ENCODE results near the gene SP7.
"Not testable (repeated sequence)": the region's sequence is repeated elsewhere in the genome, so short reads cannot be mapped to it uniquely, and the experiment has no call there.

The SP7 gene

DNA sequence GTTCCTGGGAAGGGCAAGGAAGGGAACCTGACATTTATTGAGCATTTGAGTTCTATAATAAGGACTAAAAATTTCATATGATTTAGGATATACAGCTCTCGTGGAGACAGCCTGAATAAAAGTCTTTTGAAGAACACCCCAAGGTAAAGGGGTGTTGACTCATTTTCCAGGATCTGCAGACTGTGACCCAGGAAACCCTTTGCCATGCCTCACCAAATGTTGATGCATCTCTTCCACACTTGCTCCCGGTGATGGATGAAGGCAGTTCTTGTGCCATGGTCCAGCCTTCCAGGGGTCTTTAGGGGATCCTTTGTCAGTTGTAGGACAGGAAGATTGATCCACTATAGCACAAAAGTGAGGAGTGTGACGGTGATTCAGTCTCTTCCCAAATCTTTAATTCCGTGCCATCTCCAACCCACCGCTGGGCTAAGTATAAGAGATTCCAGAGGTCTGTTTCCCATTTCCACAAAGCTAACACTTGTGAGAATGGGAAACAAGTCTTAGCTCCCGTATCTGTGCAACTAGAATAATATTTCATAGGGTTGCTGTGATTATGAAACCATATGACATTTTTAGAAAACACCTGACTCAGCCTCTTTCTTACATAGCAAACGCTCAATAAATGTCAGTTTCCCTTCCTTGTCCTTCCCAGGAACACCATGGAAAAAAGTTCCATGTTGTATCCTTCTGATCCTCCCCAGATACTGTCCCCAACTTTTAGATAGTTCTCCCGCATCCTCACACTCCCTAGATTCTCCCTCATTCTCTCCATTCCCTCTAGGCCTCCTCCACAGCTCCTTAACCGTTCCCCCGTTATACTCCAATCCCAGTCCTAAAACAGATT, 15.6 kb downstream of the SP7 start:
- DNase-seq (ENCODE audit: low spot score) = no peak

DNA sequence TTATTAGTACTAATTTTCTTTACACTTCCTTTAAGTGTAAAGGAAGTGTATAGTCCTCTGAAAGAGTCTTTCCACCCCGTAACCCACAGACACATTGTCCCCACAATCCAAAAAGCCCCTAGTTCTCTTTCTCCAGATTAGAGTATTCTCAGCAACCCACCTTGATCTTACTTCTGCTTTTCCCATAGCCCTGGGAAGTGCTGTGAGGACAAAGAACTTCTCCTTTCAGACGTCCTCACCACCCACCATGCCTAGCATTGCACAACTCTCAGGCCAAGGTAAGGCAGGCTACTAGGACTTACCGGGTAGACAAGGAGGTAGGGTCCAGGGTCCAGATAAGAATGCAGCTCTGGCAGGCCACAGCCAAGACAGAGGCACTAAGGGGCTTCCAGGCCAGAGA, 22.2 kb downstream of the SP7 start:
- DNase-seq (ENCODE audit: low spot score) = no peak

DNA sequence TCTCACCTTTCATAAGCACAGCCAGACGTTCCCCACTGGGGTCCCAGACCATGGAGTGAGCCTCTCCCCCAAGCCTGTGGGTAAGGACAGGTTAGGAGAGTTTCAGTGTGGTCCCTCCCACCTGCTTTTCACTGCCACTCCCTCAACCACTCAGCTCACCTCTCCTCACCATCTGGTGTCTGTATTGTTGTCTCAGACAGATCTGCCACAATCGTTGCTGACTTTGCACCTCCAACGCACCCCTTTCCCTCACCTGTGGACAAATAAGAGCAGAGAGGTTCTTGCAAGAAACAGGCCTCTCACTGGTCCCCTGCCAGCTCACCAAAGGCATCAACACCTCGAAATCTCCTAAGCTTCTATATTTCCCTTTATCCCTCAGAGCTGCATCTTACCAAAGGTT, 27.9 kb downstream of the SP7 start:
- DNase-seq (ENCODE audit: low spot score) = no peak

DNA sequence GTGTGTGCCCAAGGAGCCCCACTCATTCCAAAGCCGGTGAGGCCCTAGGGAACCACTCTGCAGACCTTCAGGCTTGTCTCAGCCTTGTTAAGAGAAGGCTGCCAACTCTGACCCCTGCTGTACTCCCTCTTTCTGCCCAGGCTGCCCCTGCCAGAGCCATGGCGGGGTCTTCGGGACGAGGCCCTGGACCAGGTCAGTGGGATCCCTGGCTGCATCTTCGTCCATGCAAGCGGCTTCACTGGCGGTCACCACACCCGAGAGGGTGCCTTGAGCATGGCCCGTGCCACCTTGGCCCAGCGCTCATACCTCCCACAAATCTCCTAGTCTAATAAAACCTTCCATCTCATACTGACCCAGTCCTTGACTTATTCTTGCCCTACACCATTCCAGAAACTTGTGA, 29.3 kb downstream of the SP7 start:
- DNase-seq (ENCODE audit: low spot score) = no peak

DNA sequence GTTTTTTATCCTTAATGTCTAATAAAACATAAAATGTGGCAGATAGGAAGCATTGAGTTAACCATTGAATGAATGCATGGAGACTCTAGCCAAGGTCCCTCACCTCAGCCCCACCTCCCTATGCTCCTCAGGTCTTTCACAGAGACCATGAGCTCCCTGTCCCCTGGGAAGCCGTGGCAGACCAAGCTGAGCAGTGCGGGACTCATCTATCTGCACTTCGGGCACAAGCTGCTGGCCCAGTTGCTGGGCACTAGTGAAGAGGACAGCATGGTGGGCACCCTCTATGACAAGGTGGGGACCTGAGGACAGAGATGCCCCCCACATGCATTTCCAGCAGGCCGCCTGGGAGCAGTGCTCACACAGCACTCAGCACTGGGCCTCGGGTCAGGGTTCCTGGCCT, 33.3 kb downstream of the SP7 start:
- DNase-seq (ENCODE audit: low spot score) = no peak

DNA sequence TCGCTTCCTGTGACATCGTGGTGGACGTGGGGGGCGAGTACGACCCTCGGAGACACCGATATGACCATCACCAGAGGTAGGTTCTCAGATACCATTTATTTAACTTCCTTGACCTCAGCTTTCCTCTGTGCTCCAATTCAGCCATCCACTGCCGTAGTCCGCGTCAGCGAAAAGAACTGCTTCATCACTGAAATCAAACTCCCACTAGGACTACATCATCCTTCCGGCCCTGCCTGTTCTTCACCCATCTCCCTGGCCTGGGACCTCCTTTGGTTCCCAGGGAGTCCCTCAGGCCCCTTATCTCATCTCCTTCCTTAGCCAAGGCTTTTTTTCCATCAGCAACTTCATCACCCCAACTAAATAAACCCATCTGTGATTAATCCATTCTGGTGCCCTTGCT, 36.0 kb downstream of the SP7 start:
- DNase-seq (ENCODE audit: low spot score) = no peak

DNA sequence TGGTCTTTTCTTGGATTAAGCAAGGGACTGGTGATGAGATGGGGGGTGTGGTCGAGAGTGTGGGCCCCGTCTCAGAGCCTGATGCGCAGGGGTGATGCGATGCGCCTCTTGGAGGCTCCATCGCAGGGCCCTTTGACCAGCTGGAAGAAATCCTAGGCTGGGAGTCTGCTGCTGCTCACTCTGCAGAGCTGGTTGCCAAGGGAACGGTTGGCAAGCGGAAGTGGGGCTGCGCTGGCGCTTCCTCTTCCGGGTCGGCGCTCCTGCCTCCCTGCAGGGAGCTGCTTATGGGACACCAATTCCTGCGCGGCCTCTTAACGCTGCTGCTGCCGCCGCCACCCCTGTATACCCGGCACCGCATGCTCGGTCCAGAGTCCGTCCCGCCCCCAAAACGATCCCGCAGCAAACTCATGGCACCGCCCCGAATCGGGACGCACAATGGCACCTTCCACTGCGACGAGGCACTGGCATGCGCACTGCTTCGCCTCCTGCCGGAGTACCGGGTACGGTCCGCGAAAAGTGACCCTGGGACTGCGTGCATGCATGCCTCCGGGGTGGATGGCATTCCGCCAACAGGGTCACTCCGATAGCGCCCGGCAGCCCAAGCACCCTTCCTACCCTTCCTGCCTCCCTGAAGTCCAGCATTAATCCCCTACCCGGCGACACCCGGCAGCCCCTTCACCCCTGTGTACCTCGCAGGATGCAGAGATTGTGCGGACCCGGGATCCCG, 36.5 kb downstream of the SP7 start, which contains the start of gene MYG1:
Gene MYG1 (plus strand): TSS at position 242 of the 727 bp plus-strand sequence. CDS start 43 bp downstream, at position 285.
- peak; percentile 87 for DNase-seq (ENCODE audit: low spot score)

DNA sequence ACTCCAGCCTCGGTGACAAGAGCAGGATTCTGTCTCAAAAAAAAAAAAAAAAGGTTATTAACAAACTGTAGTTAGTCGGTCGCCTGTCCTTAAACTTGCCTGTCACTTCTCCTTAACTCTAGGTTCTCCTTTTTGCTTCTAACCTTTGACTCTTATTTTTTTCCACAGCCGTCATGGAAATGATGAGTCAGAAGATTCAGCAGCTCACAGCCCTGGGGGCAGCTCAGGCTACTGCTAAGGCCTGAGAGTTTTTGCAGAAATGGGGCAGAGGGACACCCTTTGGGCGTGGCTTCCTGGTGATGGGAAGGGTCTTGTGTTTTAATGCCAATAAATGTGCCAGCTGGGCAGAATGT, 37.1 kb downstream of the SP7 start:
- no peak for DNase-seq (ENCODE audit: low spot score)

DNA sequence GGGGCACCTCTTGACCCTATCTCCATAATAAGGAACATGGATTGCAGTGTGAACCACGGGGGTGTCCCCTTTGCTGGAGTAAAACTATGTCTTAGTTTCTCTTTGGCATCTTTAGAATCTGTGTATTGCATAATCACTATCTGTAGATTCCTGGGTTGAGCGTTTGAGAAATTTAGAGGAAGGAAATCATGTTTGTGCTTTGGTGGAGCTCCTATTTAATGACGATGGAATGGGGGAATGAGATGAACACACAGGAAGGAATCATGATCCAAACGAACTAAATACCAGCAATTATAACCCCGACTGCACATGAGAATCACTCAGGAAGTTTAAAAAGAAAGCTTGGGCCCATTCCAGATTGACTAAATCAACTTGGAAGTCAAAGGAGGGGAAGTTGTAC, 38.0 kb downstream of the SP7 start:
- no peak for DNase-seq (ENCODE audit: low spot score)

DNA sequence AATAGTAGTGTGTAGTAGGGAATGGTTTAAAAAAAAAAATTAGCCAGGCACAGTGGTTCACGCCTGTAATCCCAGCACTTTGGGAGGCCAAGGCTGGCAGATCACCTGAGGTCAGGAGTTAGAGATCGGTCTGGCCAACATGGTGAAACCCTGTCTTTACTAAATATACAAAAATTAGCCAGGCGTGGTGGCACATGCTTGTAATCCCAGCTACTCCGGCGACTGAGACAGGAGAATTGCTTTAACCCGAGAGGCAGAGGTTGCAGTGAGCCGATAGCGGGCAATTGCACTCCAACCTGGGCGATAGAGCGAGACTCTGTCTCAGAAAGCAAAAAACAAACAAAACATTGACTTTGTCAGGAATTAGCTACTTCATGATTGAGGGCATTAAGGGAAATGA, 39.0 kb downstream of the SP7 start:
- DNase-seq (ENCODE audit: low spot score) = not testable (repeated sequence)

DNA sequence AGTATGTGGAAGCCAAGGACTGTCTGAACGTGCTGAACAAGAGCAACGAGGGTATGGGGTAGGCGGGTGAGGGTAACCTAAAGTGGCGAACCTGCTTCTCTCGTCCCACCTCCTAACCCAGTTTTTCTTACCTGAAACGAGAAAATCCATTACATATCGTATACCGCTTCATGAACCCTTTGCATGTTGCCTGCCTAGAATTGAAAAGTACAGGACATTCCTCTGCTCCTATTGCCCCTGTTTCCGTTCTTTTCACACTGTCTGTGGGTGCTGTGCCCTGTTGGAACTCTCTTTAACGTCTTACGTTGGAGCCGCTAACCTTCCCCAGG, 40.3 kb downstream of the SP7 start:
- no peak for DNase-seq (ENCODE audit: low spot score)

DNA sequence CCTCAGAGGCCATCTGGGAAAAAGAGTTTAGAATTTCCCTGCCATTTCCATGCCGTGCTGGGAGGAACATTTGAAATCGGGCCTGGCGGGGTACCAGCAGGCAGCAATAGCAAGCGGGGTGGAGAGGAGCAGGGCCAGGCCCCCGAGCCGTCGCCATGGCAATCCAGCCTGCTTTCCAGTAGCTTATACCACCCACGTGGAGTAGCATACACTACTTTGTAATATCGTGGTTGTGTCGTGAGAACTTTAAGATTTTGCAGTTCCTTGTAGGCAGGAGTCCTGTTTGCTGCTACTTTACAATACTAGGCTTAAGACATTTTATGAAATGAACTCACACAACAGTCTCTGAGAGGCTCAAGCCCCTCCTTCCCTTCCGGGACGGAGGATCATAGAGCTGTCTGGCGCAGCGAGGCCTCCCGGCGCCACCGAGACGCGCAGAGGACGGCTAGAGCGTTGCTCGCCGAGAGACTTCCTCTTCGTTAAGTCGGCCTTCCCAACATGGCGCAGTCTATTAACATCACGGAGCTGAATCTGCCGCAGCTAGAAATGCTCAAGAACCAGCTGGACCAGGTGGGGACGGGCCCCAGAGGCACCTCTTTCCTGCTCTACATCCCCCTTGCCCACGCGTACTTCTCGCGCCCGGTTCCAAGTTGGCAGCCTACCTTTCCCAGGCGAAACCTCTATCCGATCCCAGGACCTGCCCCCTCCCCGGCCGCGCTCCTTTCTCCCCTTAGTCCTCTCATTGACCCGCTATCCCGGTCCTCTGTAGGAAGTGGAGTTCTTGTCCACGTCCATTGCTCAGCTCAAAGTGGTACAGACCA, 40.9 kb downstream of the SP7 start, which contains the start of gene PFDN5:
Gene PFDN5 (plus strand): TSS at position 473 of the 821 bp plus-strand sequence. CDS start 26 bp downstream, at position 499.
- peak; percentile 88 for DNase-seq (ENCODE audit: low spot score)

DNA sequence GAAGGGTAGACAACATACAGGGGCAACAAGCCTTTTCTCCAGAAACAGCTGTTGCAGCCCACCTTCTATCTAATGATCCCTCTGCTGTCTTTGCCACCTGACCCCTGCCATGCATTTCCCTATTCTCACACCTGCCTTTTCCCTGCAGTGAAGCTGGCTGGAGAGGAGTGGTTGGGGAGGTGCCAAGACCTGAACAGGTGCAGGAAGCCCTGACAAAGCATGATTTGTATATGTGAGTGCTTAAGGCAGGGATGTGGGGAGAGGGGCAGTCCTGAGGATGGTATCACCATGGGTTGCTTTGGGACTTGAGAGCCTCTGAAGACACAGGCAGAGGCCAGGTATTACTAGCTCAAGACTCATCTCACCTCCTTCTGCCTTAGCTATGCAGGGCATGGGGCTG, 43.7 kb downstream of the SP7 start:
- DNase-seq (ENCODE audit: low spot score) = no peak

DNA sequence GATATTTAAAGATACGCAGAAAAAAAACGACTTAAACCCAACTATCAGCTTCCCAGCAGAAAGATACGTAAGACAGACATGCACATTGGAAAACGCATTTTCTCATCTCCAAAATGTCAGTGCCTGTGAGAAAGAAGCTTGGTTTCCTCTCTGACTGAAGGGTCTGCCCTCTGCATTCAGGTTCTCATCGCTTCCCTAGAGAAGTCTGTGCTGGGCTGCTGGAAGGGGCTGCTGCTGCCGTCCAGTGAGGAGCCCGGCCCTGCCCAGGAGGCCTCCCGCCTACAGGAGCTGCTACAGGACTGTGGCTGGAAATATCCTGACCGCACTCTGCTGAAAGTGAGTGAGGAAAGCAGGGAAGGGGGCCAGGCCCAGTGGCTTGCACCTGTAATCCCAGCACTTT, 45.5 kb downstream of the SP7 start:
- DNase-seq (ENCODE audit: low spot score) = no peak

DNA sequence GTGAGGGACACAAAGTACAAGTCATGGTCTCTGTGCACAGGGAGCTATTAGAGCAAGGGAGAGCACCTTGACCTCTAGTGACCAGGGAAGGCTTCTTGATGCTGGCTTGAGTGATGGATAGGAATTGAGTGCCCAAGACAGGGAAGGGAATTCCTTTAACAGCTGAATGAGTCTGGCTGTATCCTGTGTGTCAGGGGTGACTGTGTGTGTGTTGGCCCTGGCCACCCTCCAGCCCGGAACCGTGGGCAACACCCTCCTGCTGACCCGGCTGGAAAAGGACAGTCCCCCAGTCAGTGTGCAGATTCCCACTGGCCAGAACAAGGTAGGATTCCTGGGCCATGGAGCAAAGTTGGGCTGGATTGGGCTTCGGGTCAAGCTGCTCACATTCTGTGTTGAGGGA, 46.3 kb downstream of the SP7 start:
- DNase-seq (ENCODE audit: low spot score) = no peak

DNA sequence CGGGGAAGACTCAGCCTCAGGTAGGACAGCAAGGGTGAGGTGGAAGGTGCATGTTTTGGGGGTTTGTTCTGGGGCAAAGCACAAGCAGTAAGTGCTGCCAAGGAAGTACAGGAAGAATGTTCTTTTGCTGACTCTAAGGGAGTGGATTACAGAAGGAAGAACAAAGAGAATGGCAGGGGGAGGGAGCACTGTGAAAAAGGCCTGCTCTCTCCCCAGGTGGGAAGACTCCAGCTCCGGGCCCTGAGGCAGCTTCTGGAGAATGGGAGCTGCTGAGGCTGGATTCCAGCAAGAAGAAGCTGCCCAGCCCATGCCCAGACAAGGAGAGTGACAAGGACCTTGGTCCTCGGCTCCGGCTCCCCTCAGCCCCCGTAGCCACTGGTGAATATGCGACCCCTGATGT, 47.8 kb downstream of the SP7 start:
- no peak for DNase-seq (ENCODE audit: low spot score)

DNA sequence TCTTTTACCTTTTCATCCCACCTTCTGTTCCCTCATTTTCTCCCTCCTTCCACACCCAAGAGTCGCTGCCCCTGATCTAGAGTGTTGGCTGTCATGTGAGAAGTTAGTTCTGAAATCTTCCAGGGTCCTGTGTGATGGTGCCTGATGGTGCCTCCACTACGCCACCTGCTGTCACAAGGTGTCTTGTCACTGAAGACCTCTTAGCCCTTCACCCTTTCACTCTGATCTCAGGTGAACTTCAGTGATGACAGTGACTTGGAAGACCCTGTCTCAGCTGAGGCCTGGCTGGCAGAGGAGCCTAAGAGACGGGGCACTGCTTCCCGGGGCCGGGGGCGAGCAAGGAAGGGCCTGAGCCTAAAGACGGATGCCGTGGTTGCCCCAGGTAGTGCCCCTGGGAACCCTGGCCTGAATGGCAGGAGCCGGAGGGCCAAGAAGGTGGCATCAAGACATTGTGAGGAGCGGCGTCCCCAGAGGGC, 48.4 kb downstream of the SP7 start:
- DNase-seq (ENCODE audit: low spot score) = peak; percentile 42

DNA sequence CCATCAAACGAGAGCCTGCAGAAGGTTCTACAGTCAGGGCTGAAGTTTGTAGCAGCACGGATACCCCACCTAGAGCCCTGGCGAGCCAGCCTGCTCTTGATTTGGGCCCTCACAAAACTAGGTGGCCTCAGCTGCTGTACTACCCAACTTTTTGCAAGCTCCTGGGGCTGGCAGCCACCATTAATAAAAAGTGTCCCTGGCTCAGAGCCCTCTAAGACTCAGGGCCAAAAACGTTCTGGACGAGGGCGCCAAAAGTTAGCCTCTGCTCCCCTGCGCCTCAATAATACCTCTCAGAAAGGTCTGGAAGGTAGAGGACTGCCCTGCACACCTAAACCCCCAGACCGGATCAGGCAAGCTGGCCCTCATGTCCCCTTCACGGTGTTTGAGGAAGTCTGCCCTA, 49.7 kb downstream of the SP7 start:
- DNase-seq (ENCODE audit: low spot score) = no peak

DNA sequence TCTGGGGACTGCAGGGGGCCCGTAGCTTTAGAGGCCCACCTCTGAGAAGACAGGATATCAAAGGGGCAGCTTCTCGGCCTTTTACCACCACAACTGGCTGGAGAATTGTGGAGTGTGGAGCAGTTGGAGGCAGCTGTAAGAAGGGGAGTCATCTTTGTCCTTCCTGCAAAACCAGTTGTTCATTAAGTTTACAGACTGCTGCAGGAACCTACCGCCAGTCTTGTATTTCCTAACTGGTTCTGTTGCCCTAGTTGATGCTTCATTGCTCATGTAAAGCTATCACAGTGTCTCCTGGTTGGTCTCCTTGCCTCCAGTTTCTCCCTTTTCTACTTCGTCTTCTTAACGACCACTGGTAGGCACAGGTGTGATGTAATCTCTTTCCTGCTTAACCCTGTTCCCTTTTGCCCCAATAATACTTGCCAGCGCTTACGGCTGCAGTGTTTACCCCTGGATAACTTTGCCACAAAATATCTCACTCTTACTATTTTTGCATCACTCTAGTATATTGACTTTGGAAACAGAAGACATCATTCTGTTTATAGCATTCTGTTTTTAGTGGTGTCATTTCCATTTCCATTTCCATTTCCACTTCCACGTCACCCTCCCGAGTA, 56.2 kb downstream of the SP7 start:
- no peak for DNase-seq (ENCODE audit: low spot score)

DNA sequence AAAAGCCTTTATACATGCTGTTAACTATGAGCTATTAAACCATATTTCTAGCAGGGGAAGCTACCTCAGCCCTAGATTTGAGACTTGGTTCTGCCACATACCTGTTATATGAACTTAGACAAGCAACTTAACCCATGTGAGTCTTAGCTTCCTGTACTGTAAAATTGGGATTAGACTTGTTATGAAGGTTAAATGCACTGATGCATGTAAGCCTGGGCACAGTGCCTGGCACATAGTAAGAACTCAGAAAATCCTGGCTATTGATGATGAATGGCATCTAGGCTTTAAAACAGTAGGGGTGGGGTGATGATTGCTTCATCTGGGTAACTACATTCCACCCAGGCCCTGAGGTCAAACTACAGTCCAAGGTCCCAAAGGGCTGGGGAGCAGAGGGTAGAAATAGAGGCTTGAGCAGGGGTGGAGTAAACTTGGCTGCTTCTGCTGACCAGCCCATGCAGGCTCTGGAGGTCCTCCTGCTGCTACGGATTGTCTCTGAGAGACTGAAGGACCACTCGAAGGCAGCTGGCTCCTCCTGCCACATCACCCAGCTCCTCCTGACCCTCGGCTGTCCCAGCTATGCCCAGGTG, 56.8 kb downstream of the SP7 start:
- no peak for DNase-seq (ENCODE audit: low spot score)

DNA sequence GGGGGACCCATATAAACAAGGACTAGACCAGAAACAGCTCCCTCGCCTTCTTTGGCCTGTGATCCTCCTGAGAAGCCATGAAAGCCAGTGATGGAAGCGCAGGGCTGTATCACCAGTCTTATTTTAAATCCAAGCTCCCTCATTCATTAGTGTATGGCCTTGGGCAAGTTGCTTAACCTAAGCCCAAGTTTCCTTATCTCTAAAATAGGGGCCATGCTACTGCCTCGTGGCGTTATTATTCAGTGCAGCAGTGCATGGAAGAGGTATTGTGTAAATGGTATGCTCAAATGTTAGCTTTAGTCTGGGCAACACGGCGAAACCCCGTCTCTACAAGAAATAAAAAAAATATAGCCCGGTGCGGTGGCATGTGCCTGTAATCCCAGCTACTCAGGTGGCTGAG, 58.2 kb downstream of the SP7 start:
- DNase-seq (ENCODE audit: low spot score) = no peak

Measured in pons (tissue), 1 donor.